ENCODE measurements around the gene LSM11.

The LSM11 gene

GRCh38 chr5:157734436-157734835 lies 9.1 kb upstream of the LSM11 start:
- DNase-seq (ENCODE audit: low spot score) = no peak

- DNase-seq (ENCODE audit: low spot score) = no peak
Observed at GRCh38 chr5:157735991-157736390, 7.5 kb upstream of the LSM11 start.

GRCh38 chr5:157739388-157740228 lies 3.9 kb upstream of the LSM11 start:
- DNase-seq (ENCODE audit: low spot score) = no peak

- peak; percentile 58 for DNase-seq (ENCODE audit: low spot score)
Observed at GRCh38 chr5:157740229-157740610, 3.3 kb upstream of the LSM11 start.

DNA sequence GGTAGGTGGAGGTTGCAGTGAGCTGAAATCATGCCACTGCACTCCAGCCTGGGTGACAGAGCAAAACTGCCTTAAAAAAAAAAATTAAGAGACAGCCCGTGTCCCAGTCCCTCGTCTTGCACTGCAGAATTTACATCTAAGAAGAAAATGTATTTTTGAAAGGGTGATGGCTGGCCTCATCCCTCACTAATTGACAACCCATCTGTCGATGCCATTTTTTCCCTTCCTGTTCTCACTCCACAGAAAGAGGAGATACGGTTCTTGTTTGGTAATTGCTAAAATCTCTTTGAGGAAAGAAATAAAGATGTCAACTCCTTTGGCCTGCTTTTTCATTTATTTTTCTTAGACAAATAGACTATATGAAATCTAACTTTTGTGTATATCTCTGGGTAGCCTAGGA lies 2.4 kb upstream of the LSM11 start:
- DNase-seq (ENCODE audit: low spot score) = no peak

DNA sequence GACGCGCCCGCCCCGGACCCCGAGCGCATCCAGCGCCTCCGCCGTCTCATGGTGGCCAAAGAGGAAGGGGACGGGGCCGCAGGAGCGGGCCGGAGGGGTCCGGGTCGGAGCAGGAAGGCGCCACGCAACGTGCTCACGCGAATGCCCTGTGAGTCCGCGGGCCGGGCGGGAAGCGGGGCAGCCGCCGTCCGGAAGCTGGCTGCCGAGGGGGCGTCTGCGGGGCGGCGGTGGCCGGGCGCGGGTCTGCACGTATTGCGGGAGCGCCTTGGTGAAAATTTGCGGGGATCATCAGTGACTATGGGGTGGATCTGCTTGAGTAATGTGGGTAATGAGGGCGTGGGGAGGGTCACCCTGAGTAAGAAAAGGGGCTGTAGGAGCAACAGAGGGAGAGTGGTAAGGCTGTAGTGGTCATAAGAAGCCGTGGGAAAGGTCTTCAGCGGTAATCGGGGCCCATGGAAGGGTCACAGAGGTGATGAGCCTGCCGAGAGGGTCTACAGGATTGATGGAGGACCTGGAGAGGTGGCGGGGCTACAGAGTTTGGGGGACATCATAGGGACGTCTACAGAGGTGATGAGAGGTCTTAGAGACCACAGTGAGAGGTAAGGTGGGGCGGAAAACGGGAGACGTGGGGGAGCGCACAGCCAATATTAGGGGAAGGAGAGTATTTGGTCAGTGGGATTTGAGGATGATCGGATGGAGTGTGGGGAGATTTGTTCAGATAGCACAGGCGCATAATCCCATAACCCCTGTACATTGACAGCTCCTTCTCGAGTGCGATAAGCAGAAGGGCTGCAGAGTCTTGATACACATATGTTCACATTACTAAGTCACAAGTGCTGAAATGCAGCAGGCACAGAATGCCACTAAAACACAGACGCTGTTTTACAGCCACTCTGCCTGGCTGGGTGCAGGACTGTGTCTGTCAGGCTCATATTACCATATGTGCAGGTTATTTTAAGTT lies 819 bp downstream of the LSM11 start:
- peak; percentile 38 for DNase-seq (ENCODE audit: low spot score)

DNA sequence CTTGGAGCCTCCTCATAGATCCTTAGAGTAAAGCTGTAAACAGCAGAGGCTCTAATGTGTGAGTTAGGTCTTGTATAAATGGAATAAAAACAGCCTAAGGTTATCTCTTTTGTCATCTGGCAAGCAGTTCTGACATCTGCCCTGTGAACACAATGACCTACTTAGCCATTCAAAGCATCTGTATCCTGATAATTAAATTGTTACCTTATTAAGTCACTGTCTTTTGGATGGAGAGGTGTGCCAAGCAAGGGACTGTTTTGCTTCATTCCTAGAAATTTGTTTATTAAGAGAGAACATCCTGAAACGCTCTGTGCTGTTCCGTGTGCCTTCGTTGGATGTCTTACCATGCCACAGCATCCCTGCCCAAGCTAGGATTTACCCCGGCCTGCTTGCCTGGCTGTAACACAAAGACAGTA lies 1.5 kb downstream of the LSM11 start:
- DNase-seq (ENCODE audit: low spot score) = peak; percentile 26

- DNase-seq (ENCODE audit: low spot score) = no peak
Observed at GRCh38 chr5:157747173-157747740, 3.7 kb downstream of the LSM11 start.

DNA sequence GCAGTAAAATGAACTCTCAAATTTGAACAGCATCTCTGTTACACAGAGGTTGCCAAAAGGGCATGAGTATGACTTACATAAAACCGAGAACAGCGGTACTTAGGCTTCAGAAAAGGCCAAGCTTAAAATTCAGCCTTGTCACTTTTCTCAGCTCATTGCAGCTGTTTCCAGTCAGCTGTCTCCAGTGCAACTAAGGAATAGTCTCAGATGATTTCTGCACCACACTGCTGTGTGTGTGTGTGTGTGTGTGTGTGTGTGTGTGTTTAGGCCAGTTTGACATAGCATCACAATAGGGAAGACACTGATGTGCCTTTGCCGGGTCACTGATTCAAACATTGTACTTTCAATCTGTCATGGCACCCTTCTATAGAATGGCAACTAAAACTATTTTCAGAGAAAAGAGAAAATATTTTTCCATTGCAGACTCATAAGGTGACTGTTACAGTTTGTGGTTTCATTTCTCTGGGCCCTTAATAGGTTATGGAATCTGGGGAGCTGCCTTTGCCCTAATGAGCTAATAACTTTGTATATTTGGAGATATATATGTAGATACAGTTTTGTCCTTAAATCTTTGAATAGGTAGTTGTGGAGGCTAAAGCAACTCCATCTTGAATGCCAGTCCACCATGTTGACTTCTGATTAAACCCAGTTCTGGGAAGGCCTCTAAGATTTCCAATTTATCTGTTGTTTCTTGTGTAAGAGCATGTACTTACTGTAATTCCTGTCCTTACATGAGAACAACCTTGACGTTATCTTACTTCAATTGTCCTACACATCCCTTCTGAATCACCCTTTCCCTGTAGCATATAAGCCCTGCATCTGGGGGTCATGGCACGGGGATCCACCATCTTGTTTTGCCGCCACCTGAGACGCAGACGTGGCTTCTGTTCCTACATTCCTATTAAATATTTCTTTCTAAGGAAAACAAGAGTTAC lies 4.5 kb downstream of the LSM11 start:
- no peak for DNase-seq (ENCODE audit: low spot score)

DNA sequence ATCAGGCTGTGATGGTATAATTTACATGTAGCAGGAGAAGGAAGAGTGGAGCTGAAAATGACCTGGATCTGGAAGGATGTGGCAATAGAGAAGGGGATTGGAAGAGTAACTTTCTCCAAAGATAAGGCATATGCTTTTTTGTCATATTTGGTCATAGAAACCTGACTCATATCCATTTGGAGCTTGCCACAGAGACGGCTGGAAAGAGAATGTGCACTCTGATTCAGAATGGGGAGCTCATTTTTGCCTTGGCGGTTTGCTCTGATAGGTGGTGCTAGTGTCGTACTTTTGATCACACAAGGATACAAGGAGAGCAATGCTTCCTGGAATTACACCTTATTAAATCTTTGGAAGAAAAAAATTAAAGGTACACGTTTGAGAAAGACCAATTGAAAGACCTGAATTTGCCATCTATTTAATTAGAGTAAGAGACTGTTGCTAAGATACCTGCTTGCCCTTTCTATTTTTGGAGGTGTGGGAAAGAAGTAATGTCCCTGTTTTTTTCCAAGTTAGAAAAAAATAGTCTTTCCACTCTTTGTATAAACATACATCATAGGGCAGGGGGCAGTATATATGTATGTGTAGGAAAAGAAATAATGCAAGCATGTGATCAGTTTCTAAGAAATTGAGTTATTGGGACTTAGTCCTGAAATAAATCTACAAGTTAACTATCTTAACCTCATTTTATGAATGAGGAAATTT lies 5.4 kb downstream of the LSM11 start:
- no peak for DNase-seq (ENCODE audit: low spot score)

- DNase-seq (ENCODE audit: low spot score) = no peak
Observed at GRCh38 chr5:157749462-157749799, 5.9 kb downstream of the LSM11 start.

- DNase-seq (ENCODE audit: low spot score) = no peak
Observed at GRCh38 chr5:157750320-157750719, 6.8 kb downstream of the LSM11 start.

GRCh38 chr5:157756122-157756521 lies 12.6 kb downstream of the LSM11 start:
- no peak for DNase-seq (ENCODE audit: low spot score)

DNA sequence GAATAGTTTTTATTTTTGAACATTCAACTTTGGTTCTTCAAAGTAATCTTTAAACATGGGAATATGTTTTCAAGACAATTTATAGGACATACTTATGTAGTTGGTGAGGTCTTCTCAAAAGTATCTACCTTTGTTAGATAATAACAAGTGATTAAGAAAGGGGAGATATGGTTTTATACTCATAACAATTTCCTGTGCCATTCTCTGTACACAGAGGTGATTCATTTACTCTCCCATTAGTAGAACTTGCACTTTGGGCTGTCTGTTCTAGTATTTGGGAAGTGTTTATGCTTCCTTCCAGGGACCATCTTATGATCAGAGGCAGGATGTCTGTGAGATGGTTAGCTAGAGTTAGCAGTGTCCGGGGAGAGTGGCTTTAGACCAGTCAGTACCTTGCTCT lies 15.2 kb downstream of the LSM11 start:
- no peak for DNase-seq (ENCODE audit: low spot score)

DNA sequence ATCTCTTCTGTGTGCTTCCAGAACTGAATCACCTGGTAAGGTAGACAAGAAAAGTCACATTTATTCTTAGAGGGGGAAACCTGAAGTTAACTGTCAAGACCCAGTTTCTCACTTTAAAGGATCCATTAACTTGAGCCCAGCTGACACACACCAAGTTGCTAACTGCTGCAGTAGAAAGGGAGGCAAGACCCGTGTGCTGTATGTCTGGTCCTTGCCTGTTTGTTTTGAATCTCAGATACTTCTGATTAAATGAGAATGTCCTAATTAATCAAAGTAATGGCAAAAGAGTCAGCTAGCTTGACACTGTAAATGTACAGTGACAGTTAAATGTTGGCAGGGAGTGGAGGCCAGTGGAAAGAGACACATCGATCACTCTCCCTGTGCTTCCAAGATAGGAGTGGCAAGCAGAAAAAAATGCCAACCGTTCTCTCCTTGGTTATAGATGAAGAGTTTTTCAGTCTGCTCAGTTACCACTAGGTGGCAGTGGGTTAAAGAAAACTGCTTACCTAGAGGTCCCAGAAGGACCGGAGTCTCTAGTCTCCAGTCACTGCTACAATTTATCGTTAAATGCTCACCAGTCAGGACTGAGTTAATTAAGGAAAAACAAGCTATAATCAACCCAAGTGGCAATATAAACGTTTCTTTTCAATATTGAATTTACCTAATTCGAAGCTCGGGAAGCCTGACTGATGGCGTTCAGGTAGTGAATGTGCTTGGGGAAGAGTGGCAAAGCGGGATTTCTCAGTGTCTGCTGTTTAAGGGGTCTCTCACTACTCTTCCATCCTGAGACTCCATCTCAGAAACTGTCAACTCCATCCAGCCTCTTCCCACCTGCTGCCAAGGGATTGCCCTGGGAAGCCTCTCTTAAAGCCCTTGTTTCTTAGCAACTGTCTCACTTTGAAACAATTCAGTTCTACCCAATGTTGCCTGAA lies 18.4 kb downstream of the LSM11 start:
- DNase-seq (ENCODE audit: low spot score) = peak; percentile 69

DNA sequence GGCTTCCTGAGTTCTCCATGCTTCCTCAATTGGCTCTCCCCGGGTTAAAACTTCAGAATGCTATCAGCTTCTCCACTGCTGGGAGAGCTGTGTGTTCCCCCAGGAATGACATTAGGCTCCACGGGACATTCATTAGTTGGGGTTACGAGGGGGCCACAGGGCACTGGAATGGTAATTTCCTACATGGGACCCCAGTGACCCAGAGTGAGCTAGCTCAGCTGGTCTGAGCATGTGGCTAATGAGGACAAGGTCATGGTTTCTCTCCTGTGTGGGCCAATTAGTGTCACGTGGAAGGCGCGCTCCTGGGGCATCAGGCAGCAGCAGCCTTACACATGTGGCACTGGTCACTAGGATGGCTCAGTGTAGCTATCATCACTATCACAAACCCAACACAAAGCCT lies 21.0 kb downstream of the LSM11 start:
- no peak for DNase-seq (ENCODE audit: low spot score)

GRCh38 chr5:157766442-157766841 lies 22.9 kb downstream of the LSM11 start:
- DNase-seq (ENCODE audit: low spot score) = no peak

- no peak for DNase-seq (ENCODE audit: low spot score)
Observed at GRCh38 chr5:157766902-157767301, 23.4 kb downstream of the LSM11 start.

DNA sequence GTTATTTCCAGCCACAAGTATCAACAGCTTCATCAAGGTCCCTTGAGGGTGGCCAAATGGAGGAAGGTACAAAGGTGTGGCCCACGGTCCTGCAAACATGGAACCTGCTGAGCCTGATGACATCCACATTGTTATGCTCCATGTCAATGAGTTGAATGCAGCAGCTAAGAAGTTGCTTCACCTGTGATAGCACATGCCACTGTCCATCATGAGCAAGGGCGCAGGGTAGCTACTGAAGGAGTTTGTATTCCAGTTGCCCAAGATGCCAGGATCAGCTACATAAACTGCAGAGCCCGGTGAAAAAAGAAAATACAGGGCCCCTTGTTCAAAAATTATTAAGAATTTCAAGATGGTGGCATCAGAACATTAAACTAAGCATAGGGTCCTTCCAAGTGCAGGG lies 24.2 kb downstream of the LSM11 start:
- DNase-seq (ENCODE audit: low spot score) = no peak

- no peak for DNase-seq (ENCODE audit: low spot score)
Observed at GRCh38 chr5:157770665-157771064, 27.2 kb downstream of the LSM11 start.
